ENCODE measurements around the gene IGBP1. TPM values are rescaled to one million over a fixed set of nuclear protein-coding genes. Genes with fewer than 3 reads are reported as not detected.

Gene IGBP1
- total RNA-seq, 2 donors from 2014 or later: 37.1 to 43.2 TPM

GRCh38 chrX:70166601-70167590, 33.6 kb downstream of the IGBP1 start:
- no peak for DNase-seq (ENCODE audit: low spot score)
- no peak for TF ChIP-seq CTCF (IDR thresholded peaks at IDR 0.05)
- H3K27me3 ChIP-seq (replicated peaks; ENCODE audit: insufficient read depth): no peaks in the 10 kb centered on the region
- H3K36me3 ChIP-seq: no peaks in the 10 kb centered on the region
- ATAC-seq (ENCODE audit: insufficient number of reproducible peaks, low FRiP score, low read depth): no peak
- no peak overlapping the region for H3K27ac ChIP-seq
- no peaks in the 10 kb centered on the region for H3K9me3 ChIP-seq
- H3K4me3 ChIP-seq: no peak overlapping the region
- H3K4me1 ChIP-seq (ENCODE audit: control insufficient read depth in 1 of 2, low read depth in 2 of 2): peaks cover 0 to 8% of the 10 kb centered on the region in 2 donors

- Histone ChIP-seq H3K27ac (peak overlapping the region in 1 of 2 donors; percentile 52), H3K4me3 (peak overlapping the region; percentile 47), H3K9me3 (no peaks in the 10 kb centered on the region), H3K4me1 (ENCODE audit: control insufficient read depth in 1 of 2, low read depth in 2 of 2) (peaks cover 0 to 8% of the 10 kb centered on the region in 2 donors), H3K27me3 (replicated peaks; ENCODE audit: insufficient read depth) (no peaks in the 10 kb centered on the region), H3K36me3 (no peaks in the 10 kb centered on the region)
- ATAC-seq (ENCODE audit: insufficient number of reproducible peaks, low FRiP score, low read depth) (no peak), DNase-seq (ENCODE audit: low spot score) (no peak)
- no peak for TF ChIP-seq CTCF (IDR thresholded peaks at IDR 0.05)
Measured at GRCh38 chrX:70168238-70169188, 35.3 kb downstream of the IGBP1 start.

GRCh38 chrX:70169281-70169680, 36.0 kb downstream of the IGBP1 start:
- peak overlapping the region in 1 of 2 donors; percentile 52 for H3K27ac ChIP-seq
- ATAC-seq (ENCODE audit: insufficient number of reproducible peaks, low FRiP score, low read depth): no peak
- H3K27me3 ChIP-seq (replicated peaks; ENCODE audit: insufficient read depth): no peaks in the 10 kb centered on the region
- H3K9me3 ChIP-seq: no peaks in the 10 kb centered on the region
- no peak overlapping the region for H3K4me3 ChIP-seq
- no peak for DNase-seq (ENCODE audit: low spot score)
- no peak for TF ChIP-seq CTCF (IDR thresholded peaks at IDR 0.05)
- no peaks in the 10 kb centered on the region for H3K36me3 ChIP-seq
- peaks cover 0 to 8% of the 10 kb centered on the region in 2 donors for H3K4me1 ChIP-seq (ENCODE audit: control insufficient read depth in 1 of 2, low read depth in 2 of 2)

GRCh38 chrX:70171624-70172023, 38.4 kb downstream of the IGBP1 start:
- no peak for TF ChIP-seq CTCF (IDR thresholded peaks at IDR 0.05)
- no peaks in the 10 kb centered on the region for H3K9me3 ChIP-seq
- H3K4me3 ChIP-seq: no peak overlapping the region
- H3K36me3 ChIP-seq: no peaks in the 10 kb centered on the region
- H3K4me1 ChIP-seq (ENCODE audit: control insufficient read depth in 1 of 2, low read depth in 2 of 2): peaks cover 0 to 8% of the 10 kb centered on the region in 2 donors
- H3K27me3 ChIP-seq (replicated peaks; ENCODE audit: insufficient read depth): no peaks in the 10 kb centered on the region
- H3K27ac ChIP-seq: no peak overlapping the region
- DNase-seq (ENCODE audit: low spot score): no peak
- no peak for ATAC-seq (ENCODE audit: insufficient number of reproducible peaks, low FRiP score, low read depth)

- H3K4me3 ChIP-seq: no peak overlapping the region
- H3K36me3 ChIP-seq: no peaks in the 10 kb centered on the region
- peaks cover 0 to 8% of the 10 kb centered on the region in 2 donors for H3K4me1 ChIP-seq (ENCODE audit: control insufficient read depth in 1 of 2, low read depth in 2 of 2)
- H3K9me3 ChIP-seq: no peaks in the 10 kb centered on the region
- TF ChIP-seq CTCF (IDR thresholded peaks at IDR 0.05): no peak
- H3K27ac ChIP-seq: no peak overlapping the region
- DNase-seq (ENCODE audit: low spot score) (no peak), ATAC-seq (ENCODE audit: insufficient number of reproducible peaks, low FRiP score, low read depth) (no peak)
- H3K27me3 ChIP-seq (replicated peaks; ENCODE audit: insufficient read depth): no peaks in the 10 kb centered on the region
Measured at GRCh38 chrX:70172221-70172620, 39.0 kb downstream of the IGBP1 start.

Measured in thoracic aorta (tissue), 2 donors.